ENCODE results near the gene SRL.
"Not testable (repeated sequence)": the region's sequence is repeated elsewhere in the genome, so short reads cannot be mapped to it uniquely, and the experiment has no call there.

The SRL gene

GRCh38 chr16:4160658-4161430 is 81.0 kb downstream of the SRL start:
- DNase-seq (ENCODE audit: low read depth) = no peak

- DNase-seq (ENCODE audit: low read depth) = no peak
These were observed 82.2 kb downstream of the SRL start for GRCh38 chr16:4159726-4160125.

- DNase-seq (ENCODE audit: low read depth) = no peak
These were observed 83.5 kb downstream of the SRL start for GRCh38 chr16:4158143-4159093.

GRCh38 chr16:4157376-4157825 is 84.5 kb downstream of the SRL start:
- DNase-seq (ENCODE audit: low read depth) = no peak

- DNase-seq (ENCODE audit: low read depth) = not testable (repeated sequence)
These were observed 85.4 kb downstream of the SRL start for GRCh38 chr16:4156503-4156902.

- DNase-seq (ENCODE audit: low read depth) = not testable (repeated sequence)
These were observed 88.5 kb downstream of the SRL start for GRCh38 chr16:4153364-4153763.

- DNase-seq (ENCODE audit: low read depth) = no peak
These were observed 89.6 kb downstream of the SRL start for GRCh38 chr16:4152267-4152666.

- no peak for DNase-seq (ENCODE audit: low read depth)
These were observed 94.6 kb downstream of the SRL start for GRCh38 chr16:4147236-4147635.

- DNase-seq (ENCODE audit: low read depth) = peak; percentile 12
These were observed 99.6 kb downstream of the SRL start for GRCh38 chr16:4142268-4142667.

- no peak for DNase-seq (ENCODE audit: low read depth)
These were observed 100.3 kb downstream of the SRL start for GRCh38 chr16:4141604-4142003.

- no peak for DNase-seq (ENCODE audit: low read depth)
These were observed 101.2 kb downstream of the SRL start for GRCh38 chr16:4140652-4141051.

GRCh38 chr16:4139968-4140367 is 101.9 kb downstream of the SRL start:
- no peak for DNase-seq (ENCODE audit: low read depth)

Data from activated T-cell treated with anti-CD3 and anti-CD28 coated beads for 1 hour (primary cell).